Medulla oblongata (tissue), 1 donor: ENCODE results near the gene RAB29.
"Not testable (repeated sequence)": the region's sequence is repeated elsewhere in the genome, so short reads cannot be mapped to it uniquely, and the experiment has no call there.

Experiments used
- DNase-seq: peaks from one replicate; pipeline ENCODE4 v3.0.0-alpha.2; 2015; ENCODE audit errors: extremely low spot score

The RAB29 gene

GRCh38 chr1:205720740-205721139 is 54.5 kb downstream of the RAB29 start:
- DNase-seq, result not testable (repeated sequence)

DNA sequence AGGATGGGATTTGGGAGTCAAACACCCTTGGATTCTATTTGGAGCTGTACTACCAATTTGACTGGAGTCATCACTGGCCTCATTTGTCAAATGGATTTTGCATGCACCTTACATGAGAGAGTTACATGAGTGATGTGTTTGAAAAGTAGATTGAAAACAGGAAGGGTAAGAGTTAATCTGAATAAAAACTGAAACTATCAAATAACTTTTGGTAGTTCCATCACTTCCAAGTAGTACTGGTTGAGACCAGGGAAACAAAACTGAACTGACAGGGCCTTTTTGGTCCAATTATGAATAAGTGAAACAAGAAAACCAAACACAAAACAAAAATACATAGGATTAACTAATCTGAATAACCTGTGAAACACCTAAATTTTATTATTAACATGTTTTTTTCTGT is 55.5 kb downstream of the RAB29 start:
- DNase-seq, result no peak

GRCh38 chr1:205719015-205719414 is 56.3 kb downstream of the RAB29 start:
- no peak for DNase-seq
